ENCODE data around the gene ZNF765. TPM values are rescaled to one million over a fixed set of nuclear protein-coding genes. Genes with fewer than 3 reads are reported as not detected.
"Not testable (repeated sequence)": the region's sequence is repeated elsewhere in the genome, so short reads cannot be mapped to it uniquely, and the experiment has no call there.

The ZNF765 gene
- total RNA-seq, 2 experiments from 2014 or later, result 11.8 to 12.5 TPM

GRCh38 chr19:53467485-53468262 lies 72.7 kb downstream of the ZNF765 start, which contains the start of gene ZNF813:
TSS of gene ZNF813 (plus strand) at chr19:53467733. CDS start at chr19:53483823, 16,090 bp downstream.
- Mint-ChIP-seq H3K9me3 (ENCODE audit: insufficient read depth) (peaks cover 25% of the 10 kb centered on the region), H3K27ac (peak within 1 kb of the TSS; percentile 90), H3K4me3 (peak within 1 kb of the TSS; percentile 89), H3K4me1 (ENCODE audit: low read depth) (peaks cover 15% of the 10 kb centered on the region), H3K36me3 (ENCODE audit: low read depth) (peaks cover 37% of the 10 kb centered on the region), H3K27me3 (ENCODE audit: low read depth) (peaks cover 9% of the 10 kb centered on the region)
- DNase-seq (peak; percentile 97), ATAC-seq (peak; percentile 98)
- ChIA-PET CTCF (no interaction called here), POLR2A (no interaction called here)

GRCh38 chr19:53468628-53469027 lies 73.7 kb downstream of the ZNF765 start:
- Mint-ChIP-seq H3K4me1 (ENCODE audit: low read depth) (peaks cover 12% of the 10 kb centered on the region), H3K27ac (peak overlapping the region; percentile 72), H3K36me3 (ENCODE audit: low read depth) (peaks cover 39% of the 10 kb centered on the region), H3K4me3 (peak overlapping the region; percentile 89), H3K9me3 (ENCODE audit: insufficient read depth) (peaks cover 18% of the 10 kb centered on the region)
- H3K27me3 Mint-ChIP-seq (ENCODE audit: low read depth); ATAC-seq; CTCF ChIA-PET; DNase-seq; POLR2A ChIA-PET: not testable (repeated sequence)

- H3K9me3 Mint-ChIP-seq (ENCODE audit: insufficient read depth), result peaks cover 26% of the 10 kb centered on the region
- H3K27ac Mint-ChIP-seq, result no peak overlapping the region
- H3K36me3 Mint-ChIP-seq (ENCODE audit: low read depth), result peaks cover 60% of the 10 kb centered on the region
- no peaks in the 10 kb centered on the region for H3K27me3 Mint-ChIP-seq (ENCODE audit: low read depth)
- POLR2A ChIA-PET, result no interaction called here
- no peak overlapping the region for H3K4me3 Mint-ChIP-seq
- CTCF ChIA-PET, result no interaction called here
- ATAC-seq (no peak), DNase-seq (no peak)
- H3K4me1 Mint-ChIP-seq (ENCODE audit: low read depth), result peaks cover 12% of the 10 kb centered on the region
Observed at GRCh38 chr19:53471916-53472315, 77.0 kb downstream of the ZNF765 start.

GRCh38 chr19:53474832-53475231 lies 79.9 kb downstream of the ZNF765 start:
- H3K27ac Mint-ChIP-seq; ATAC-seq; H3K4me1 Mint-ChIP-seq (ENCODE audit: low read depth); H3K27me3 Mint-ChIP-seq (ENCODE audit: low read depth); H3K4me3 Mint-ChIP-seq; DNase-seq: not testable (repeated sequence)
- Mint-ChIP-seq H3K9me3 (ENCODE audit: insufficient read depth) (peaks cover 35% of the 10 kb centered on the region), H3K36me3 (ENCODE audit: low read depth) (peaks cover 81% of the 10 kb centered on the region)
- POLR2A ChIA-PET, result interaction anchor here (1.5 kb wide), 1 partner anchor 80 kb away, joined by 3 read pairs; the partner anchor contains the start of gene ZNF765
- CTCF ChIA-PET, result interaction anchor here (1.0 kb wide), 1 partner anchor 46 kb away, joined by 3 read pairs; no protein-coding TSS in a partner anchor

GRCh38 chr19:53475470-53475869 lies 80.5 kb downstream of the ZNF765 start:
- H3K4me3 Mint-ChIP-seq; CTCF ChIA-PET; POLR2A ChIA-PET; H3K27ac Mint-ChIP-seq; DNase-seq; H3K27me3 Mint-ChIP-seq (ENCODE audit: low read depth); H3K4me1 Mint-ChIP-seq (ENCODE audit: low read depth); ATAC-seq: not testable (repeated sequence)
- Mint-ChIP-seq H3K36me3 (ENCODE audit: low read depth) (peaks cover 85% of the 10 kb centered on the region), H3K9me3 (ENCODE audit: insufficient read depth) (peaks cover 40% of the 10 kb centered on the region)

Other genes starting within 250 kb of the ZNF765 start
- 10 to 100 TPM; 12.8 to 13.7 TPM for gene ZNF347, start 236.1 kb upstream of the ZNF765 start, total RNA-seq
- 1 to 10 TPM; 4.9 to 5.9 TPM for gene ZNF665, start 201.8 kb upstream of the ZNF765 start, total RNA-seq
- 1 to 10 TPM; 7.1 to 9.8 TPM for gene ZNF677, start 140.3 kb upstream of the ZNF765 start, total RNA-seq
- gene VN1R2, start 136.9 kb upstream of the ZNF765 start, total RNA-seq, result not detected
- gene VN1R4, start 127.4 kb upstream of the ZNF765 start, total RNA-seq, result not detected
- gene ZNF845, start 61.4 kb upstream of the ZNF765 start, total RNA-seq, result 1 to 10 TPM; 9.0 to 9.1 TPM
- 10 to 100 TPM; 19.0 to 22.3 TPM for gene ZNF525, start 29.4 kb upstream of the ZNF765 start, total RNA-seq
- gene ZNF761, start 36.8 kb downstream of the ZNF765 start, total RNA-seq, result 10 to 100 TPM; 13.8 to 14.8 TPM
- gene ZNF813, start 72.6 kb downstream of the ZNF765 start, total RNA-seq, result 1 to 10 TPM; 5.0 to 6.2 TPM
- gene ZNF331, start 143.0 kb downstream of the ZNF765 start, total RNA-seq, result 10 to 100 TPM; 17.3 to 20.6 TPM
- gene DPRX, start 236.8 kb downstream of the ZNF765 start, total RNA-seq, result not detected

All from activated CD8-positive, alpha-beta T cell treated with anti-CD3 and anti-CD28 coated beads, Interleukin-2, amount 10 ng/mL, durations not matched to agents 7 days and 5 days (primary cell).